PC-9 (cell line): ENCODE measurements around the gene ST6GALNAC3. TPM values are rescaled to one million over a fixed set of nuclear protein-coding genes. Genes with fewer than 3 reads are reported as not detected.

ENCODE experiments used
- BruUV-seq: library from RNA; stranded (reverse); fragments of 400-500 nt; replicated peaks from 2 replicates; lab custom pipeline; 2021; lab: Mats Ljungman, UMichigan
- CTCF ChIA-PET: fragments of 300-600 bp; sonication (Branson Sonifier 250); formaldehyde crosslinking; loops from one replicate; lab custom pipeline; 2022; ENCODE audit warnings: antibody characterized with exemption; lab: Charles Lee
- POLR2A ChIA-PET: fragments of 300-600 bp; sonication (Branson Sonifier 250); formaldehyde crosslinking; loops from one replicate; lab custom pipeline; 2022; ENCODE audit warnings: antibody characterized with exemption; ENCODE audit not compliant: unreplicated experiment; lab: Charles Lee
- DNase-seq, 2 experiments: peaks; one replicate each; pipeline versions ENCODE4 v3.0.0 to v3.0.0-alpha.2; 2015 to 2022; ENCODE audit warnings: mixed read lengths in 1 of 2
- H2AFZ ChIP-seq: fragments of 200-600 bp; sonication (generic); 2 replicates; pipeline ENCODE4 v1.8.1; 2017; ENCODE audit warnings: antibody characterized with exemption
- H3F3A ChIP-seq: fragments of 200-600 bp; sonication (generic); 2 replicates; pipeline ENCODE4 v1.8.1; 2017; ENCODE audit warnings: antibody characterized with exemption, mild to moderate bottlenecking, low read depth; ENCODE audit not compliant: insufficient read depth
- H3K27ac ChIP-seq: fragments of 200-600 bp; sonication (generic); 2 replicates; pipeline ENCODE4 v1.6.1; 2016; ENCODE audit warnings: mixed run types
- H3K27me3 ChIP-seq: fragments of 200-600 bp; sonication (generic); 2 replicates; pipeline ENCODE4 v1.6.1; 2016; ENCODE audit warnings: low read depth, mixed run types; ENCODE audit not compliant: insufficient read depth
- H3K36me3 ChIP-seq: fragments of 200-600 bp; sonication (generic); 2 replicates; pipeline ENCODE4 v1.6.1; 2016; ENCODE audit warnings: low read depth, mixed run types
- H3K4me1 ChIP-seq: fragments of 200-600 bp; sonication (generic); replicated peaks from 2 replicates; pipeline ENCODE4 v1.6.1; 2016; ENCODE audit warnings: mixed run types; ENCODE audit not compliant: insufficient read depth
- H3K4me2 ChIP-seq: fragments of 200-600 bp; sonication (generic); 2 replicates; pipeline ENCODE4 v1.6.1; 2017; ENCODE audit warnings: mixed run types
- H3K4me3 ChIP-seq: fragments of 200-600 bp; sonication (generic); 2 replicates; pipeline ENCODE4 v1.6.1; 2016; ENCODE audit warnings: mixed run types
- H3K79me2 ChIP-seq: fragments of 200-600 bp; sonication (generic); 2 replicates; pipeline ENCODE4 v1.6.1; 2017; ENCODE audit warnings: low read depth, mixed run types
- H3K9me2 ChIP-seq: fragments of 200-600 bp; sonication (generic); 2 replicates; pipeline ENCODE4 v1.8.1; 2017; ENCODE audit warnings: mild to moderate bottlenecking; ENCODE audit not compliant: insufficient read depth
- H3K9me3 ChIP-seq: fragments of 200-600 bp; sonication (generic); 2 replicates; pipeline ENCODE4 v1.8.1; 2016; ENCODE audit warnings: low read depth; ENCODE audit not compliant: insufficient read depth
- H4K20me1 ChIP-seq: fragments of 200-600 bp; sonication (generic); 2 replicates; pipeline ENCODE4 v1.8.1; 2017; ENCODE audit not compliant: insufficient read depth
- CTCF ChIP-seq: fragments of 200-600 bp; sonication (generic); conservative IDR thresholded peaks from 2 replicates; pipeline ENCODE4 v1.6.1; 2017; ENCODE audit warnings: mixed run types, antibody characterized with exemption, mild to moderate bottlenecking, moderate library complexity
- EZH2 ChIP-seq: fragments of 200-600 bp; sonication (generic); IDR thresholded peaks from 2 replicates; pipeline ENCODE4 v1.8.0; 2017; ENCODE audit warnings: antibody characterized with exemption, low read depth
- intact Hi-C: fragments of 100-400 bp; cut with micrococcal nuclease; formaldehyde crosslinking; loops from one replicate; pipeline ENCODE4 v1.10.0; 2022; ENCODE audit not compliant: unreplicated experiment
- total RNA-seq: library from RNA; stranded (reverse); gene quantifications from 2 replicates; pipeline ENCODE4 v1.2.3, GENCODE V29; 2021

ST6GALNAC3 gene
- total RNA-seq, 1 experiment from 2014 or later = 0.04 TPM

DNA sequence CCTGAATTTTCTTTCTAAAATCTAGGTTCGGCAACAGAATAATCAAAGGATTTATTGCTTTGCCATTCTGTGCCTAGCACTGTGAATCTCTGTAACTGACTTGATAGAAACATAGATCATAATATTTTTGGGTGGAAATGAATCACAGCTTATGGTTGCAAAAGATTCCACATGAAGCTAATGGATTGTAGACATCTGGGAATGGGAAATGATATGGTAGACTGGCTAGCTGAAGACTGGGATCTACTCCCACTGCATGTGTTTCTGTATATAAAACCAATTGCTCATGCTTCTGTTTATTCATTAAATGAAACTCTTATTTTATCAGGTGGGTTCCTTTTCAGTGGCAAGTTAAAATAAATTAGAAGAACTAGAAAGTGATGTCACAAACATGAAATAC lies 395.6 kb downstream of the ST6GALNAC3 start:
- ChIA-PET POLR2A (no interaction called here), CTCF (no interaction called here)
- no TSS peak for BruUV-seq
- intact Hi-C loops = no loop called here
- Histone ChIP-seq H3K4me2 (no peak overlapping the region), H3K79me2 (no peaks in the 10 kb centered on the region), H3K27ac (no peak overlapping the region), H3K4me3 (no peak overlapping the region), H3K9me3 (no peaks in the 10 kb centered on the region), H4K20me1 (no peaks in the 10 kb centered on the region), H3K9me2 (no peaks in the 10 kb centered on the region), H3F3A (no peaks in the 10 kb centered on the region), H3K4me1 (no peaks in the 10 kb centered on the region), H3K27me3 (no peaks in the 10 kb centered on the region), H3K36me3 (no peaks in the 10 kb centered on the region), H2AFZ (no peak overlapping the region)
- TF ChIP-seq CTCF (no peak), EZH2 (no peak)
- no peak for DNase-seq

GRCh38 chr1:76471536-76471935 lies 397.0 kb downstream of the ST6GALNAC3 start:
- Histone ChIP-seq H3K27me3 (no peaks in the 10 kb centered on the region), H3K4me3 (no peak overlapping the region), H3F3A (no peaks in the 10 kb centered on the region), H3K9me2 (no peaks in the 10 kb centered on the region), H4K20me1 (no peaks in the 10 kb centered on the region), H3K79me2 (no peaks in the 10 kb centered on the region), H3K36me3 (no peaks in the 10 kb centered on the region), H3K9me3 (no peaks in the 10 kb centered on the region), H2AFZ (no peak overlapping the region), H3K4me1 (no peaks in the 10 kb centered on the region), H3K27ac (no peak overlapping the region), H3K4me2 (no peak overlapping the region)
- no TSS peak for BruUV-seq
- POLR2A ChIA-PET = no interaction called here
- DNase-seq = no peak
- CTCF ChIA-PET = no interaction called here
- intact Hi-C loops = no loop called here
- TF ChIP-seq EZH2 (no peak), CTCF (no peak)

DNA sequence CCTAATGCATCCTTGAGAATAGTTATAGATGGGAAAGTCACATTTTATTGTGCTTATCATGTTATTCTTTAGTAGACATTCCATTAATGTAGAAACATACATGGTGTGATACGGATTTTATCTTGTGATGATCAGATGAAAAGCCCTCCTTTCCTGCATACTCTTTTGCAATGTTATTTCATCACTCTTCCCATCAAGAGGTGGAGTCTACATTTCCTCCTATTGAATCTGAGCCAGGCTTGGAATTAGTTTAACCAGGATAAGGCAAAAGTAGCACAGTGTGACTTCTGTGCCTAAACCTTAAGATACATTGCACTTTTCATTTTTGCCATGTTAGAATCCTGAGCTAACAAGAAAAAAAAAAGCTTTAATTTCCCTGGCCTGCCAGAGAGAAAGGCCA lies 399.0 kb downstream of the ST6GALNAC3 start:
- Histone ChIP-seq H3K4me1 (no peaks in the 10 kb centered on the region), H3K79me2 (no peaks in the 10 kb centered on the region), H3K9me2 (no peaks in the 10 kb centered on the region), H3K9me3 (no peaks in the 10 kb centered on the region), H4K20me1 (no peaks in the 10 kb centered on the region), H3K27ac (no peak overlapping the region), H3K27me3 (no peaks in the 10 kb centered on the region), H3F3A (no peaks in the 10 kb centered on the region), H3K4me3 (no peak overlapping the region), H3K36me3 (no peaks in the 10 kb centered on the region), H3K4me2 (no peak overlapping the region), H2AFZ (no peak overlapping the region)
- POLR2A ChIA-PET = no interaction called here
- BruUV-seq = no TSS peak
- CTCF ChIA-PET = no interaction called here
- TF ChIP-seq CTCF (no peak), EZH2 (no peak)
- DNase-seq = no peak
- intact Hi-C loops = no loop called here
